ENCODE results near the gene TAPBP.

TAPBP gene

DNA sequence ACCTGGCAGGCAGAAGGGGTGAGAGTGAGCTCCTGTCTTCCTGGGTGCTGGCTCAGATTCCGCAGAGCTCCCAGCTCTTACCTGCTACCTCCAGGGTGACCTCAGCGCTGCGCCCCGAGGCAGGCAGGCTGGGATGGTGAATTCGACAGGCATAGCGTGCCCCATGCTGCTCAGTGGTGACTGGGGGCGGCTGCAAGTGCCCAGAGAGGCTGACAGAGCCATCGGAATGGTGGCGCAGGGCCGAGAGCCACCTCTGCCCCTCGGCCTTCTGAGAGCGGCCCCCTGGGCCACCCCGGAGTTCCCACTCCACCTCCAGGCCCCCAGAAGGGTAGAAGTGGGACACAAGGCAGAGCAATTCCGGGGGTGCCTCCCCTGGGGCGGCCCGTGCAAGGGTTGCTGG lies 9.7 kb downstream of the TAPBP start:
- TF ChIP-seq CTCF (IDR thresholded peaks at IDR 0.05): no peak
- Histone ChIP-seq H3K27ac (no peak overlapping the region), H3K79me2 (peaks cover 38% of the 10 kb centered on the region), H3K4me1 (no peaks in the 10 kb centered on the region), H3K4me3 (ENCODE audit: low read depth, low read length) (no peak overlapping the region), H3K36me3 (ENCODE audit: control insufficient read depth, insufficient read depth, low read length) (no peaks in the 10 kb centered on the region), H3K9ac (no peak overlapping the region), H3K27me3 (ENCODE audit: control insufficient read depth, insufficient read depth, low read length) (no peaks in the 10 kb centered on the region), H3K4me2 (ENCODE audit: low read length) (no peak overlapping the region), H2AFZ (no peak overlapping the region), H3K9me3 (ENCODE audit: control insufficient read depth, low read length) (no peaks in the 10 kb centered on the region)

- Histone ChIP-seq H3K27me3 (ENCODE audit: control insufficient read depth, insufficient read depth, low read length) (no peaks in the 10 kb centered on the region), H3K9me3 (ENCODE audit: control insufficient read depth, low read length) (no peaks in the 10 kb centered on the region), H3K79me2 (peaks cover 26% of the 10 kb centered on the region), H2AFZ (no peak overlapping the region), H3K27ac (no peak overlapping the region), H3K9ac (no peak overlapping the region), H3K36me3 (ENCODE audit: control insufficient read depth, insufficient read depth, low read length) (no peaks in the 10 kb centered on the region), H3K4me3 (ENCODE audit: low read depth, low read length) (no peak overlapping the region), H3K4me1 (peaks cover 2% of the 10 kb centered on the region), H3K4me2 (ENCODE audit: low read length) (no peak overlapping the region)
- no peak for TF ChIP-seq CTCF (IDR thresholded peaks at IDR 0.05)
These were observed 12.0 kb downstream of the TAPBP start for GRCh38 chr6:33301877-33302276.

DNA sequence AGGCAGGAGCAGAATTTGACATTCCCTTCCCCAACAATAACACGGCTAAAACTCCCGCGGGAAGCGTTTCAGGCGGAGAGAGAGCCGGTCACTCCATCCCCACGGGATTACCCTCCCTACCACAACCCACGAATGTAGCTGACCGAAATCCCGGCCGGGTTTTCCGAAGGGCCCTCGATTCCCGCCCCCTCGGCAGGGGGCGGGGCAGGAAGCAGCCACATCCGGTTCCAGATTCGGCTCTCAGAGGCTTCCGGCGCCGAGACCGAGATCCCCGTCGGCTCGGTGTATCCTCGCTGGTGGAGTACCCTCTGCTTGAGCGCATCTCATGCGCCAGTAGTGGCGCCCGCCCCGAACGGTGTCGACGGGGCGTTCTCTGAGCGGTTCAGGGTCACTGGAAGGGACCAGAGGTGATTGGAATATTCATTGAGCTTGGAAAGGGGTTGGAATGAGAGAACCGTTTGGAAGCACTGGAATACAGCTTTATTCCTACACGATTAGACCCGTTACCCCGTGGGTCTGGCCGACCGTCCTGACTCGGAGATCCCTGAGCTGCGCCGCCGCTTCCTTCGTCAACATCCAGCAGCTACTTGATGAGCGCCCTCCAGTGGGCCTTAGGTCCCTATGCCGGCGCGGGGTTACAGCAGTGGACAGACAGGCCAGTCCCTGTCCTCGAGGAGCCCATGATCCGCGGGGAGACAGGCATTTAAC lies 14.5 kb downstream of the TAPBP start:
- Histone ChIP-seq H3K27me3 (ENCODE audit: control insufficient read depth, insufficient read depth, low read length) (no peaks in the 10 kb centered on the region), H3K36me3 (ENCODE audit: control insufficient read depth, insufficient read depth, low read length) (no peaks in the 10 kb centered on the region), H3K79me2 (peaks cover 9% of the 10 kb centered on the region), H2AFZ (peak overlapping the region; percentile 89), H3K4me3 (ENCODE audit: low read depth, low read length) (peak overlapping the region; percentile 92), H3K9ac (peak overlapping the region; percentile 41), H3K27ac (peak overlapping the region; percentile 96), H3K9me3 (ENCODE audit: control insufficient read depth, low read length) (no peaks in the 10 kb centered on the region), H3K4me1 (peaks cover 2% of the 10 kb centered on the region), H3K4me2 (ENCODE audit: low read length) (peak overlapping the region; percentile 99)
- TF ChIP-seq CTCF (IDR thresholded peaks at IDR 0.05): peak; percentile 72

DNA sequence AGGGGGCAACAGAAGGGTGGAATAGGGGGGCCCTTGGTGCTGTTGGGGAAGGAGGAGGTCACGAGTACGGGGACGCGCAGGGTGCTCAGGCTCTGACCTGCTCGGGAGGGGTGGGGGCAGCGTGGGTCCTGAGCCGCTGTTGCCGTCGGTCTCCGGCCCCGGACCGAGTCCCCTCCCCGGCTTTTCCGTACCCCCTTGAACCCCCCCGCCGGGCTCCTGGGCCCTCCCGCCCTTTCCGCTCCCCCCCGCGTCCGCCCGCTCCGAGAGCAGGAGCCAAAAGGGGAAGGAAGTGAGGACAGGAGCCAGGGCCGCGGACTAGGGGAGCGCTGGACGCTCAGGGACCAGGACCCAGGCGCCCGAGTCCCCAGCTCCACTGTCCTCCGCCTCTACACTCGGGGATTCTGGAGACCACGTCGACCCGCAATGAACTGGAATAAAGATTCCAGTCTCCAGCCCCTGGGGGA lies 15.1 kb downstream of the TAPBP start, which contains the start of gene RGL2:
Gene RGL2, minus strand, starts transcription at position 170 of the 464 bp plus-strand sequence. CDS start 332 bp downstream, outside the sequence.
- H3K27ac ChIP-seq: peak within 1 kb of the TSS; percentile 96

More for the DNA sequence above, 15.1 kb downstream of the TAPBP start, which contains the start of gene RGL2:
- Histone ChIP-seq H3K27me3 (ENCODE audit: control insufficient read depth, insufficient read depth, low read length) (no peaks in the 10 kb centered on the region), H3K4me2 (ENCODE audit: low read length) (peak within 1 kb of the TSS; percentile 99), H3K9ac (peak within 1 kb of the TSS; percentile 72), H3K4me1 (peaks cover 2% of the 10 kb centered on the region), H2AFZ (peak within 1 kb of the TSS; percentile 89), H3K4me3 (ENCODE audit: low read depth, low read length) (peak within 1 kb of the TSS; percentile 92), H3K9me3 (ENCODE audit: control insufficient read depth, low read length) (no peaks in the 10 kb centered on the region), H3K36me3 (ENCODE audit: control insufficient read depth, insufficient read depth, low read length) (no peaks in the 10 kb centered on the region), H3K79me2 (peaks cover 9% of the 10 kb centered on the region)
- TF ChIP-seq CTCF (IDR thresholded peaks at IDR 0.05): no peak

Measured in parathyroid adenoma (tissue), 2 donors.